Activated naive CD4-positive, alpha-beta T cell treated with anti-CD3 and anti-CD28 coated beads, Interleukin-2, amount 50 U/mL, for 24 hours (primary cell): Measurements from ENCODE around the gene CNOT3.

Experiments used
- H3K27ac Mint-ChIP-seq: one replicate; pipeline ENCODE4 v1.8.0; 2021; ENCODE audit warnings: mild to moderate bottlenecking, mixed read lengths
- H3K27me3 Mint-ChIP-seq: one replicate; pipeline ENCODE4 v1.8.0; 2021; ENCODE audit warnings: mixed read lengths
- H3K36me3 Mint-ChIP-seq: one replicate; pipeline ENCODE4 v1.8.0; 2021; ENCODE audit warnings: mixed read lengths
- H3K4me1 Mint-ChIP-seq: one replicate; pipeline ENCODE4 v1.8.0; 2021; ENCODE audit warnings: mixed read lengths
- H3K4me3 Mint-ChIP-seq: one replicate; pipeline ENCODE4 v1.8.0; 2021; ENCODE audit warnings: mild to moderate bottlenecking, mixed read lengths
- H3K9me3 Mint-ChIP-seq: one replicate; pipeline ENCODE4 v1.8.0; 2021; ENCODE audit warnings: mixed read lengths

The CNOT3 gene

DNA sequence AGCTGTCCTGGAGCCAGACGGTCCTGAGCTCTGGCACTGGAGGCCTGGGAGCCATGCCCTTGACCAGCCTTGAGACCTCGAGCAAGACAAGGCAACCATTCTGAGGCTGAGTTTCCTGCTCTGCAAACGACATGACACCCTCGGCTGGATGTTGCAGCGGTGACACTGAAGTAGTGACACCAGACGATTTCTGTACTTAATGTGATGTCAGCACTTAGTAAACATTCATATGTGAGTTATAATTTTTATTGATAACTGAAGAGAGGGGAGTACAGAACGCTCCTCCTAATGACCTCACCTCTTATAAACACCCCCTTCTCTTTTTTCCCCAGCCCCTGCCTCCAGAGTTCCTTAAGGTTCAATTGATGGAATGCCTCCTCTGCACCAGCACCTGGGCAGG, 29.1 kb upstream of the CNOT3 start:
- H3K27me3 Mint-ChIP-seq, result no peaks in the 10 kb centered on the region
- no peak overlapping the region for H3K27ac Mint-ChIP-seq
- no peak overlapping the region for H3K4me3 Mint-ChIP-seq
- H3K4me1 Mint-ChIP-seq, result peaks cover 19% of the 10 kb centered on the region
- no peaks in the 10 kb centered on the region for H3K9me3 Mint-ChIP-seq
- peaks cover 9% of the 10 kb centered on the region for H3K36me3 Mint-ChIP-seq

GRCh38 chr19:54109651-54110050, 27.9 kb upstream of the CNOT3 start:
- H3K27ac Mint-ChIP-seq, result peak overlapping the region; percentile 46
- H3K9me3 Mint-ChIP-seq, result no peaks in the 10 kb centered on the region
- H3K36me3 Mint-ChIP-seq, result peaks cover 9% of the 10 kb centered on the region
- H3K4me1 Mint-ChIP-seq, result peaks cover 30% of the 10 kb centered on the region
- no peaks in the 10 kb centered on the region for H3K27me3 Mint-ChIP-seq
- H3K4me3 Mint-ChIP-seq, result no peak overlapping the region

GRCh38 chr19:54114340-54115108, 23.0 kb upstream of the CNOT3 start:
- Mint-ChIP-seq H3K36me3 (peaks cover 11% of the 10 kb centered on the region), H3K27me3 (no peaks in the 10 kb centered on the region), H3K4me3 (peak overlapping the region; percentile 98), H3K9me3 (no peaks in the 10 kb centered on the region), H3K4me1 (peaks cover 42% of the 10 kb centered on the region), H3K27ac (peak overlapping the region; percentile 97)

GRCh38 chr19:54115109-54116063, 22.2 kb upstream of the CNOT3 start, which contains the start of the genes PRPF31 and TFPT:
TSS of gene PRPF31 (plus strand) at chr19:54115754. CDS start at chr19:54118279, 2,525 bp downstream.
TSS of gene TFPT (minus strand) at chr19:54115657. CDS start at chr19:54115269, 388 bp downstream.
- H3K9me3 Mint-ChIP-seq, result no peaks in the 10 kb centered on the region
- peak within 1 kb of the TSS; percentile 97 for H3K27ac Mint-ChIP-seq
- peaks cover 42% of the 10 kb centered on the region for H3K4me1 Mint-ChIP-seq
- peaks cover 10% of the 10 kb centered on the region for H3K36me3 Mint-ChIP-seq
- H3K4me3 Mint-ChIP-seq, result peak within 1 kb of the TSS; percentile 98
- no peaks in the 10 kb centered on the region for H3K27me3 Mint-ChIP-seq

DNA sequence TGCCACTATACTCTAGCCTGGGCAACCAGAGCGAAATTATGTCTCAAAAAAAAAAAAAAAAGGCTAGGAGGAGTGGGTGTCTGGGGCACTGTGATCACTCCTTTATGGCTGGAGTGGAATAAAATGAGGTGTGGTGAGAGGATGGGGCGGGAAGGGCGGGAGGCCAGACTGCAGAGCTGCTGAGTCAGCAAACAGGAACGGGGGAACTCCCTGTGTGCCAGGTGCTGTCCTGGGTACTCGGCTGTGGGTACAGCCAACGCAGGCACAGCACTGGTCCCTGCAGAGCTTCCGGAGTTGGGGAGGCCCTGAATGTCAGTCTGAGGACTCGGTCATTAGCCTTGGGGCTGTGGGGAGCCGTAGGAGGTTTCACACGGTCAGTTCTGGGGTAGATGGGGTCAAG, 16.3 kb upstream of the CNOT3 start:
- H3K4me3 Mint-ChIP-seq, result no peak overlapping the region
- no peak overlapping the region for H3K27ac Mint-ChIP-seq
- peaks cover 9% of the 10 kb centered on the region for H3K36me3 Mint-ChIP-seq
- no peaks in the 10 kb centered on the region for H3K27me3 Mint-ChIP-seq
- H3K9me3 Mint-ChIP-seq, result no peaks in the 10 kb centered on the region
- peaks cover 13% of the 10 kb centered on the region for H3K4me1 Mint-ChIP-seq

GRCh38 chr19:54123682-54124081, 13.9 kb upstream of the CNOT3 start:
- Mint-ChIP-seq H3K27me3 (no peaks in the 10 kb centered on the region), H3K4me3 (no peak overlapping the region), H3K36me3 (peaks cover 11% of the 10 kb centered on the region), H3K9me3 (no peaks in the 10 kb centered on the region), H3K4me1 (no peaks in the 10 kb centered on the region), H3K27ac (no peak overlapping the region)

GRCh38 chr19:54124393-54124792, 13.2 kb upstream of the CNOT3 start:
- Mint-ChIP-seq H3K36me3 (peaks cover 11% of the 10 kb centered on the region), H3K27ac (no peak overlapping the region), H3K4me1 (no peaks in the 10 kb centered on the region), H3K9me3 (no peaks in the 10 kb centered on the region), H3K4me3 (no peak overlapping the region), H3K27me3 (no peaks in the 10 kb centered on the region)

DNA sequence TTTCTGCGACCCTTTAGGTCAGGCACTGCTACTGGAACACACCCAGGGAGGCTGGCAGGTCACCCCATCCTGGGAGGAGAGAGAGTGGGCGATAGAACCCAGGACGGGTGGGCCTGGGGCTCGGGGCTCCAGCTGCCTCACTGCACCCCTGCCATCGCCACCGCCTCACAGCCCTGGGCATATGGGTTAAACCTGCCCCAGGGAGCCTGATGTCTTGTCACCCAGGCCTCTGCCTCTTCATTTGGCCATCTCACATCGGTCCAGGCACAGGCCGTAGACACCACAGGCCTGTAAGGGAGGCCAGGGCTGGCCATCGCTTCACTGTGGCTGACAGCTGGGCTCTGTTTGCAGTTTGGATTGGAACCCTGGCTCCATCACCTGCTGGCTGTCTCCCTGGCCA, 11.8 kb upstream of the CNOT3 start:
- H3K4me1 Mint-ChIP-seq, result no peaks in the 10 kb centered on the region
- no peak overlapping the region for H3K27ac Mint-ChIP-seq
- H3K9me3 Mint-ChIP-seq, result no peaks in the 10 kb centered on the region
- no peak overlapping the region for H3K4me3 Mint-ChIP-seq
- H3K36me3 Mint-ChIP-seq, result peaks cover 9% of the 10 kb centered on the region
- no peaks in the 10 kb centered on the region for H3K27me3 Mint-ChIP-seq

GRCh38 chr19:54127688-54128440, 9.7 kb upstream of the CNOT3 start:
- no peaks in the 10 kb centered on the region for H3K9me3 Mint-ChIP-seq
- no peak overlapping the region for H3K4me3 Mint-ChIP-seq
- H3K27me3 Mint-ChIP-seq, result no peaks in the 10 kb centered on the region
- H3K36me3 Mint-ChIP-seq, result peaks cover 4% of the 10 kb centered on the region
- no peaks in the 10 kb centered on the region for H3K4me1 Mint-ChIP-seq
- no peak overlapping the region for H3K27ac Mint-ChIP-seq

- no peak overlapping the region for H3K27ac Mint-ChIP-seq
- H3K4me3 Mint-ChIP-seq, result no peak overlapping the region
- H3K27me3 Mint-ChIP-seq, result no peaks in the 10 kb centered on the region
- no peaks in the 10 kb centered on the region for H3K4me1 Mint-ChIP-seq
- H3K36me3 Mint-ChIP-seq, result peaks cover 4% of the 10 kb centered on the region
- H3K9me3 Mint-ChIP-seq, result no peaks in the 10 kb centered on the region
Observed at GRCh38 chr19:54128441-54128725, 9.2 kb upstream of the CNOT3 start.

- no peak overlapping the region for H3K27ac Mint-ChIP-seq
- H3K9me3 Mint-ChIP-seq, result no peaks in the 10 kb centered on the region
- peaks cover 4% of the 10 kb centered on the region for H3K36me3 Mint-ChIP-seq
- no peak overlapping the region for H3K4me3 Mint-ChIP-seq
- H3K27me3 Mint-ChIP-seq, result no peaks in the 10 kb centered on the region
- H3K4me1 Mint-ChIP-seq, result no peaks in the 10 kb centered on the region
Observed at GRCh38 chr19:54128796-54129616, 8.6 kb upstream of the CNOT3 start.

DNA sequence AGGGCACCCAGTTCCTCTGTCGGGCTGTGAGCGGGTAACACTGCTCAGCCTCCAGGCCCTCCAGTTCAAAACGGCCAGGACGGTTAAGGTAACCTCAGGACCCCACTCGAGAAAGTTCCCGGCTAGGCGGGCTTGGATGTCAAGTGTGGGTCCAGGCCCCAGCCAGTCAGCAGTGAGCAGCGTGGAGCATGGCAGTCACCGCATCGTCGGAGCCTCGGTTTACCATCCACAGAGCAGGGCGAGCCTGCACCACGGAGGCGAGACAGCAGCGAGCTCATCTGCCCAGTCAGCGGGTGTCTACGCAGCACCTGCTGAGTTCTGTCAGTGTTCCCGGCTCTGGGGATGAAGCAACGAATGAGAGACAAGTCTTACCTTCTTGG, 8.0 kb upstream of the CNOT3 start:
- H3K27ac Mint-ChIP-seq, result no peak overlapping the region
- no peaks in the 10 kb centered on the region for H3K4me1 Mint-ChIP-seq
- H3K36me3 Mint-ChIP-seq, result peaks cover 4% of the 10 kb centered on the region
- H3K9me3 Mint-ChIP-seq, result no peaks in the 10 kb centered on the region
- no peaks in the 10 kb centered on the region for H3K27me3 Mint-ChIP-seq
- no peak overlapping the region for H3K4me3 Mint-ChIP-seq

DNA sequence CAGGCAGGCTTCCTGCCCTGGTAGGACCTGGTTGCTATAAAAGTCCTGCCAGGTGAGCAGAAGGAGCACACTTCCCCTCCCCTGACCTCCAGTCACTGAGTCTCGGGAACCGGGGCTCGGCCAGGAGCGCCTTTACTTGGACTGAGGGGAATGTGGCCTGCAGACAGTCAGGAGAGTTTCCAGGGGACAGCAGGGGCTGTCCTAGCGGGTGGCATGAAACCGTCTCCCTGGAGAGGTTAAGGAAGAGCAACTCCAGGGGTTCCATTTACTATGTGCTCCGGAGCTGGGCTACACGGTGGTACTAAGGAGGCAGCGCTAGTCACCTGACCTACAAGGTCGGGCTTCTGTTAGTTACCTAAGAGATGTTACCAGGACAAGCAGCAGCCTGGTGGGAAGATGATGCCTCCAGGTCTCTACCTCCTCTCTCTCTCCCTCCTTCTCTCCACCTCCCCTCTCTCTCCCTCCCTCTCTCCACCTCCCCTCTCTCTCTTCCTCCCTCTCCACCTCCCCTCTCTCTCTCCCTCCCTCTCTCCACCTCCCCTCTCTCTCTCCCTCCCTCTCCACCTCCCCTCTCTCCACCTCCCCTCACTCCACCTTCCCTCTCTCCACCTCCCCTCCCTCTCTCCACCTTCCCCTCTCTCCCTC, 4.1 kb upstream of the CNOT3 start:
- Mint-ChIP-seq H3K4me3 (no peak overlapping the region), H3K27me3 (no peaks in the 10 kb centered on the region), H3K4me1 (peaks cover 13% of the 10 kb centered on the region), H3K36me3 (no peaks in the 10 kb centered on the region), H3K9me3 (no peaks in the 10 kb centered on the region), H3K27ac (no peak overlapping the region)

- Mint-ChIP-seq H3K27me3 (no peaks in the 10 kb centered on the region), H3K36me3 (no peaks in the 10 kb centered on the region), H3K9me3 (no peaks in the 10 kb centered on the region), H3K27ac (no peak overlapping the region), H3K4me3 (no peak overlapping the region), H3K4me1 (peaks cover 18% of the 10 kb centered on the region)
Observed at GRCh38 chr19:54133957-54134590, 3.5 kb upstream of the CNOT3 start.
